Left kidney (tissue), 2 donors: Measurements from ENCODE around the gene CSRP1. TPM values are rescaled to one million over a fixed set of nuclear protein-coding genes. Genes with fewer than 3 reads are reported as not detected.
"Not testable (repeated sequence)": the region's sequence is repeated elsewhere in the genome, so short reads cannot be mapped to it uniquely, and the experiment has no call there.

Experiments used
- DNase-seq: peaks from one replicate; pipeline ENCODE4 v3.0.0-alpha.2; 2013
- polyA plus RNA-seq: library from polyadenylated mRNA; unstranded; fragments of 120-200 nt; gene quantifications from one replicate; pipeline ENCODE4 v1.2.1, GENCODE V29; 2013; ENCODE audit not compliant: insufficient read length

The CSRP1 gene
- polyA plus RNA-seq, 1 donor: 134 TPM

- DNase-seq: no peak
These were observed 32.0 kb upstream of the CSRP1 start, which contains the start of gene NAV1 for GRCh38 chr1:201538612-201539551. Gene NAV1 (plus strand): TSS chr1:201539127. CDS start chr1:201622885, 83,758 bp downstream.

GRCh38 chr1:201537891-201538611 lies 31.1 kb upstream of the CSRP1 start:
- DNase-seq: no peak

- DNase-seq: no peak
These were observed 30.5 kb upstream of the CSRP1 start for GRCh38 chr1:201537467-201537866.

GRCh38 chr1:201537028-201537427 lies 30.1 kb upstream of the CSRP1 start:
- no peak for DNase-seq

GRCh38 chr1:201536558-201536957 lies 29.6 kb upstream of the CSRP1 start:
- no peak for DNase-seq

- no peak for DNase-seq
These were observed 29.0 kb upstream of the CSRP1 start for GRCh38 chr1:201535919-201536245.

- DNase-seq: no peak
These were observed 28.4 kb upstream of the CSRP1 start for GRCh38 chr1:201535046-201535918.

- no peak for DNase-seq
These were observed 26.9 kb upstream of the CSRP1 start for GRCh38 chr1:201533836-201534235.

GRCh38 chr1:201531551-201532425 lies 24.9 kb upstream of the CSRP1 start:
- no peak for DNase-seq

- DNase-seq: peak; percentile 73
These were observed 24.0 kb upstream of the CSRP1 start for GRCh38 chr1:201530741-201531531.

- no peak for DNase-seq
These were observed 21.8 kb upstream of the CSRP1 start for GRCh38 chr1:201528631-201529252.

- no peak for DNase-seq
These were observed 21.0 kb upstream of the CSRP1 start for GRCh38 chr1:201527879-201528278.

- no peak for DNase-seq
These were observed 18.4 kb upstream of the CSRP1 start for GRCh38 chr1:201525193-201525778.

GRCh38 chr1:201520046-201520575 lies 13.2 kb upstream of the CSRP1 start:
- not testable (repeated sequence) for DNase-seq

- no peak for DNase-seq
These were observed 11.1 kb upstream of the CSRP1 start for GRCh38 chr1:201518071-201518470.

- DNase-seq: no peak
These were observed 10.7 kb upstream of the CSRP1 start for GRCh38 chr1:201517631-201518030.

GRCh38 chr1:201516511-201517127 lies 9.7 kb upstream of the CSRP1 start:
- DNase-seq: no peak

- DNase-seq: no peak
These were observed 9.0 kb upstream of the CSRP1 start for GRCh38 chr1:201515895-201516294.
